Gastrocnemius medialis (tissue), 4 donors: Measurements from ENCODE around the gene ACTL7B.

Source experiments
- CTCF ChIP-seq, 5 experiments: fragments of 450-650 bp in 3 of 5; fragments of 200-600 bp in 2 of 5; sonication (generic) in 2 of 5; IDR thresholded peaks in 4 of 5; conservative IDR thresholded peaks in 1 of 5; 1 replicate in 4 of 5; 2 replicates in 1 of 5; pipeline ENCODE4 v1.5.1; 2016 to 2019; ENCODE audit warnings: antibody characterized with exemption in 5 of 5, mild to moderate bottlenecking in 3 of 5, moderate library complexity in 3 of 5
- POLR2A ChIP-seq, 2 donors: fragments of 450-650 bp; IDR thresholded peaks; one replicate each; pipeline ENCODE4 v1.6.1; 2017; ENCODE audit warnings: antibody characterized with exemption in 2 of 2, mild to moderate bottlenecking in 2 of 2, moderate library complexity in 2 of 2

- TF ChIP-seq CTCF (IDR thresholded peaks at IDR 0.05 in 4 of 5, conservative IDR thresholded peaks at IDR 0.05 in 1 of 5) (no peak), POLR2A (IDR thresholded peaks at IDR 0.05) (no peak)
Measured at GRCh38 chr9:108809269-108809668, 46.5 kb downstream of the ACTL7B start.
